ENCODE measurements around the gene ITIH3. TPM values are rescaled to one million over a fixed set of nuclear protein-coding genes. Genes with fewer than 3 reads are reported as not detected.

The ITIH3 gene
- total and polyA plus RNA-seq, 10 of the 15 experiments (the other 5 are each of a cell fraction or from before 2014, with no cell fraction given): 0.07 to 0.17 (median 0.15) TPM; not detected in 7

DNA sequence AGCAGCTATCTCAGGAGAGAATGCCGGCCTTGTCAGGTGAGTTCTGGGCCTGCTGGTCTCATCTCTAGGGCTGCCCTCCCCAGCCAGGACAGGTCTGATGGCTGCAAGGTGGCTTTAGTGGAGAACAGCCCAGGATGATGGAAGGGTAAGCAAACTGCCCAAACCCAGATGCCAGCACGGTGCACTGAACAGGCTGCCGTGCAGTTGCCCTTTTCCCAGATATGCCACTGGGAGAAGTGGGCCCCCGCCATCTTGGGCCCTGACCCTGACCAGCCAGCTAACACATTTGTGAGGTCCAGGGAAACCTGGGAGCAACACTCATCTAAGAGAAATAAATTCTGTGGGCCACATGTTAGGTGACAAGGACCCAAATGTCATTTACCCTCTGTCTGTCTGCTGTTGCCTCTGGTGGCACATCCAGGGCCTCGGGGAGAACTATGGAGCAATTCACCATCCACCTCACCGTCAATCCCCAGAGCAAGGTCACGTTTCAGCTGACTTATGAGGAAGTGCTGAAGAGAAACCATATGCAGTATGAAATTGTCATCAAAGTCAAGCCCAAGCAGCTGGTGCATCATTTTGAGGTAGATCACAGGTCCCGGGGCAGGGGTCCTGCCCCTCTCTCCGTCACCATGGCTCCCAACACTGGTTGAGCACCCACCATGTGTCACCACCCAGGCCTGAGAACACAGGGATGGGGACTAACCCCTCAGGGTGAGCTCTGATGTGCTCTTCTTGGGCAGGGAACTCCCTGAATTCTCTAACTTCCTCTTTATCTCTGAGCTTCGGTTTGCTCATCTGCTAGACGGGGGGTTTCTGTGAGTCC lies 15.4 kb upstream of the ITIH3 start (continued):
- peak; percentile 71 for TF ChIP-seq SKIL (IDR thresholded peaks at IDR 0.05; ENCODE audit: low read depth, poor library complexity, severe bottlenecking)
- no peak for TF ChIP-seq KAT2A (conservative IDR thresholded peaks at IDR 0.05; ENCODE audit: control insufficient read depth, low read depth, low read length)
- peak; percentile 90 for TF ChIP-seq SPI1 (IDR thresholded peaks at IDR 0.05; ENCODE audit: borderline replicate concordance, insufficient read depth, low read depth, low read length)
- peak in 1 of 2 experiments; percentile 86; a peak in 1 of 4 replicates for TF ChIP-seq IKZF2 (IDR thresholded peaks at IDR 0.05)
- peak; percentile 24; the same call in 1 of the 2 replicates for TF ChIP-seq PKNOX1 (IDR thresholded peaks at IDR 0.05)
- 0 out of 2 replicates have a peak, but pooled peaks have one; percentile 43 for TF ChIP-seq NR2F1 (conservative IDR thresholded peaks at IDR 0.05)
- TF ChIP-seq EED (IDR thresholded peaks at IDR 0.05; ENCODE audit: low read depth): peak; percentile 41; the same call in 1 of the 2 replicates
